Measurements from ENCODE around the gene SVIL.
A peak's percentile ranks its signal among the peaks of the same experiment; 100 is the strongest.

The SVIL gene

GRCh38 chr10:29501692-29502091 is 133.1 kb downstream of the SVIL start:
- Histone ChIP-seq H3K4me2 (ENCODE audit: low read depth, low read length) (no peak overlapping the region), H3K9ac (ENCODE audit: low read length) (no peak overlapping the region), H3K4me3 (ENCODE audit: low read length) (no peak overlapping the region), H3K27me3 (replicated peaks; ENCODE audit: insufficient read depth, low read length) (no peaks in the 10 kb centered on the region), H3K9me3 (replicated peaks; ENCODE audit: insufficient read depth, low read length) (no peaks in the 10 kb centered on the region), H3K36me3 (replicated peaks; ENCODE audit: insufficient read depth, low read length) (no peaks in the 10 kb centered on the region), H4K20me1 (ENCODE audit: insufficient read depth, low read length) (no peaks in the 10 kb centered on the region), H3F3A (ENCODE audit: insufficient read depth, low read length) (no peaks in the 10 kb centered on the region), H3K27ac (ENCODE audit: low read length) (no peak overlapping the region), H3K4me1 (ENCODE audit: low read length) (no peaks in the 10 kb centered on the region), H2AFZ (ENCODE audit: low read length) (no peak overlapping the region), H3K9me2 (replicated peaks; ENCODE audit: insufficient read depth, low read length) (no peaks in the 10 kb centered on the region), H3K79me2 (ENCODE audit: low read length) (no peaks in the 10 kb centered on the region)
- no peak for TF ChIP-seq CTCF (IDR thresholded peaks at IDR 0.05; ENCODE audit: low read length)
- no peak for TF ChIP-seq EZH2 (optimal IDR thresholded peaks at IDR 0.05; ENCODE audit: low read depth, low read length)
- TF ChIP-seq EZH2phosphoT487 (IDR thresholded peaks at IDR 0.05; ENCODE audit: low read length), result no peak
- no peak for DNase-seq

DNA sequence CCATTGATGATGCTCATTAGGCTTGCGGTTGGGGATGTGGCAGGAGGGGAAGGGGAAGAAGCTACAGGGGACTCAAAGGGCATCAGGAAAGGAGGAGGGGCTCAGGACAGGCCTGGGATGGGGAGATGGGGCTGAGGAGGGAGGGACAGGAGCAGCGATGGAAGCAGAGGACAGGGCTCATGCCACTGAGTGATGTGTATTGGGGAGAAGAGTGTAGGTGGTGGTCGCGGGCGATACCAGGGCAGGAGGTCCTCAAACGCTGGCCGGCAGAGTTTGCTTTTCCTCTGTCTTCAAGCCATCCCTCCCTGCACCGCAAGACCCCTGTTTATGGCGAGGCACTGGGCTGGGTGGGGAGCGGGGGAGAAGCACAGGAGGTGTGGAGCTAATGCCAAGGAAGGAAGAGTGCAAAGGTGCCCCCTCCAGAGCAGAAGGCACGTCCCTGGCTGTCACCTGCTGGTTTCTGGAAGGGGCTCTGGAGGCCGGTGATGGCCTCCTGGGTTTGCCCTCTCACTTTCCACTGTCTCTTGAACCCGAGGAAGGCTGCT is 134.7 kb downstream of the SVIL start:
- Histone ChIP-seq H2AFZ (ENCODE audit: low read length) (no peak overlapping the region), H3K9me3 (replicated peaks; ENCODE audit: insufficient read depth, low read length) (no peaks in the 10 kb centered on the region), H3K4me3 (ENCODE audit: low read length) (no peak overlapping the region), H3K9ac (ENCODE audit: low read length) (no peak overlapping the region), H3K4me1 (ENCODE audit: low read length) (no peaks in the 10 kb centered on the region), H3K27ac (ENCODE audit: low read length) (no peak overlapping the region), H3K79me2 (ENCODE audit: low read length) (no peaks in the 10 kb centered on the region), H4K20me1 (ENCODE audit: insufficient read depth, low read length) (no peaks in the 10 kb centered on the region), H3K27me3 (replicated peaks; ENCODE audit: insufficient read depth, low read length) (no peaks in the 10 kb centered on the region), H3K36me3 (replicated peaks; ENCODE audit: insufficient read depth, low read length) (no peaks in the 10 kb centered on the region), H3F3A (ENCODE audit: insufficient read depth, low read length) (no peaks in the 10 kb centered on the region), H3K9me2 (replicated peaks; ENCODE audit: insufficient read depth, low read length) (no peaks in the 10 kb centered on the region), H3K4me2 (ENCODE audit: low read depth, low read length) (no peak overlapping the region)
- TF ChIP-seq EZH2phosphoT487 (IDR thresholded peaks at IDR 0.05; ENCODE audit: low read length), result no peak
- no peak for TF ChIP-seq EZH2 (optimal IDR thresholded peaks at IDR 0.05; ENCODE audit: low read depth, low read length)
- no peak for TF ChIP-seq CTCF (IDR thresholded peaks at IDR 0.05; ENCODE audit: low read length)
- no peak for DNase-seq

DNA sequence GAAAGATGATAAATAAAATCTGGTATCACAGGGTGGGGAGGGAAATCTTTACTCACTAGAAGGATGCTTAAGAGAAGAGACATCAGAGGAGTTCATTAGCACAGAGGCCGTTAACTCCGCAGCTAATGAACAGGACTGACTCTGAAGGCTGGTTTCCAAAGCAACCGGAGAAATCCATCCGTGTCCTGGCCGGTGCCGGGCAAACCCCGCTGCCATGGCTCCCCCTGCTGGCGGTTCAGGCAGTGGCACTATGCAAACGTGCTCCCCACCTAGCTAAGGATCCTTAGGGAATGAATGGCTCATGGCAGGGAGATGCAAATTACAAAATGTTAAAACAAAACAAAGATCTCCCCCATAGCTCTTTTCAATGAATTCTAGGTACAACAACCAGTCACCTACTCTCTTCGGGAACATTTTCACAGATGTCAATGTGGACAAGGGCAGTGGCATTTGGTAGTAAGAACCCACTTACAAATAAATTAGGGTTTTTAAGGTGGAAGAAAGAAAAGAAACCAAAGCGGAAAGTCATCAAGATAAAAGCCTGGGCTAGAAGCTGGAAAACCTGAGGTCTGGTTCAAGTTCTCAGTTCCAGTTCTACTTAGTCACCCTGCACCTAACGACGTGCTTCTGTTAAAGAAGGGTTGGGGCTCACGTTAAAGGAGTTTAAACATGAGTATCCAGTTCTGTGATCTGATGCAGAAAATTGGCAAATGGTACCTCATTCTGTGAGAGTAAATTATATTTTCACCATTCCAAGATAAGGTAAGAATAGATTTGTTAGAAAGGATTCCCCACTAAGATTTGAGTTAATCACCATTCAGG is 138.2 kb downstream of the SVIL start:
- no peaks in the 10 kb centered on the region for H3K4me1 ChIP-seq (ENCODE audit: low read length)
- H3K9ac ChIP-seq (ENCODE audit: low read length), result no peak overlapping the region
- no peaks in the 10 kb centered on the region for H3K27me3 ChIP-seq (replicated peaks; ENCODE audit: insufficient read depth, low read length)
- TF ChIP-seq EZH2 (optimal IDR thresholded peaks at IDR 0.05; ENCODE audit: low read depth, low read length) (no peak), CTCF (IDR thresholded peaks at IDR 0.05; ENCODE audit: low read length) (peak; percentile 72)
- no peaks in the 10 kb centered on the region for H3K9me2 ChIP-seq (replicated peaks; ENCODE audit: insufficient read depth, low read length)
- H3K4me2 ChIP-seq (ENCODE audit: low read depth, low read length), result no peak overlapping the region
- no peaks in the 10 kb centered on the region for H4K20me1 ChIP-seq (ENCODE audit: insufficient read depth, low read length)
- H2AFZ ChIP-seq (ENCODE audit: low read length), result no peak overlapping the region
- H3K9me3 ChIP-seq (replicated peaks; ENCODE audit: insufficient read depth, low read length), result no peaks in the 10 kb centered on the region
- H3K36me3 ChIP-seq (replicated peaks; ENCODE audit: insufficient read depth, low read length), result no peaks in the 10 kb centered on the region
- no peaks in the 10 kb centered on the region for H3K79me2 ChIP-seq (ENCODE audit: low read length)
- H3F3A ChIP-seq (ENCODE audit: insufficient read depth, low read length), result no peaks in the 10 kb centered on the region
- H3K27ac ChIP-seq (ENCODE audit: low read length), result no peak overlapping the region
- H3K4me3 ChIP-seq (ENCODE audit: low read length), result no peak overlapping the region
- DNase-seq, result peak; percentile 29

Measured in MM.1S (cell line).